SH-SY5Y (cell line): ENCODE results near the gene HORMAD2.

Experiments used
- GATA2 ChIP-seq: IDR thresholded peaks from 2 replicates; pipeline ENCODE4 v1.6.1; 2011; ENCODE audit warnings: mild to moderate bottlenecking, low read depth, low read length
- GATA3 ChIP-seq: IDR thresholded peaks from 2 replicates; pipeline ENCODE4 v1.6.1; 2011; ENCODE audit warnings: low read depth, mild to moderate bottlenecking, low read length, moderate library complexity

DNA sequence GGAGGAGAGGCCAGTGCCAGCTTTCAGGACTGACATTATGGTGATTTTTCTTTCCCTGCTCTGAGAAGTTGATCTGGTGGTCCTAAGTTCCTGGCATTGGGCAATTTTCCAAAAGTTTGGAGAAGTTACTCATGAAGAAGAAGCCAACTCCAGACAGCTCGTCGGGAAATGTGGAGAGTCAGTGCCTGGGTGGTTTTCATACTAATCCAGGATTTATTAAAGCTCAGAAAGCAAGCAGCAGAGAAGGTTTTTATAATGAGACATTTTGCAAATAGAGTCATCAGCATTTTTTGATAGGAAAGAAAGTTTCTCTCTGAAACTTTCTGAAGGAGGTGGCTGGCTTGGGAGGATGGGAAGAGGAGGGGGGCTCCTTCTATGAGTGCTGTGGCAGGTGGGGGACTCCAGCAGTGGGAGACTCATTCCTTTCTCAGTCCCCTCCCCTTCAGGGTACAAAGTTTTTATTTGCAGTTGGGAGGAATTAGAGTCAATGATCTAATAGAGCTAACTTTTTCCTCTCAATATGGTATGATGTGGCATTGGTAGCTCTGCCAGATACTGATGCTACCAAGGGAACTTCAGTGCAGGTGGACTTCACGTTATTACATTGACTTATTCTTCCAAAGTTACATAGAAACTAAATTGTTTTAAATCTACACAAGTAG lies 110.9 kb downstream of the HORMAD2 start:
- no peak for TF ChIP-seq GATA3
- no peak for TF ChIP-seq GATA2
